B cell (primary cell): ENCODE data around the gene FAM177A1.

Source experiments
- CTCF ChIP-seq: fragments of 200-600 bp; IDR thresholded peaks from one replicate; pipeline ENCODE4 v1.8.0; 2022; ENCODE audit warnings: antibody characterized with exemption, mild to moderate bottlenecking
- EZH2 ChIP-seq: IDR thresholded peaks from 2 replicates; pipeline ENCODE4 v1.6.1; 2012; ENCODE audit warnings: borderline replicate concordance, low read depth, mild to moderate bottlenecking, moderate library complexity, low read length; ENCODE audit not compliant: insufficient read depth, poor library complexity, severe bottlenecking

GRCh38 chr14:35020713-35021112, 25.4 kb upstream of the FAM177A1 start:
- TF ChIP-seq CTCF (no peak), EZH2 (no peak)
